B cell (primary cell): Measurements from ENCODE around the gene AHCTF1. TPM values are rescaled to one million over a fixed set of nuclear protein-coding genes. Genes with fewer than 3 reads are reported as not detected.
"Not testable (repeated sequence)": the region's sequence is repeated elsewhere in the genome, so short reads cannot be mapped to it uniquely, and the experiment has no call there.

Source experiments
- ATAC-seq: fragments of 200-7000 bp; cut with Tn5 transposase; one replicate; pipeline ENCODE4 v1.10.0; 2021; ENCODE audit warnings: low read depth, mild to moderate bottlenecking, moderate number of reproducible peaks, moderate library complexity
- CTCF ChIA-PET: fragments of 350-600 bp; sonication (Branson Sonifier 250); formaldehyde crosslinking; loops from one replicate; lab custom pipeline; 2021; ENCODE audit warnings: antibody characterized with exemption, inconsistent platforms; lab: Charles Lee
- POLR2A ChIA-PET: fragments of 350-600 bp; sonication (Branson Sonifier 250); formaldehyde crosslinking; loops from one replicate; lab custom pipeline; 2021; ENCODE audit warnings: antibody characterized with exemption; lab: Charles Lee
- DNase-seq: peaks from one replicate; pipeline ENCODE4 v3.0.0; 2013
- H2AFZ ChIP-seq: 2 replicates; pipeline ENCODE4 v1.6.1; 2012; ENCODE audit warnings: mild to moderate bottlenecking, low read depth, low read length; ENCODE audit not compliant: insufficient read depth, poor library complexity, severe bottlenecking
- H3K27ac ChIP-seq, 2 donors: 1 replicate in 1 of 2; 2 replicates in 1 of 2; pipeline ENCODE4 v1.5.1; 2012 to 2013; ENCODE audit warnings: low read length in 2 of 2, mild to moderate bottlenecking in 2 of 2, moderate library complexity in 1 of 2
- H3K27me3 ChIP-seq, 4 experiments: fragments of 200-600 bp in 1 of 4; sonication (generic) in 1 of 4; replicated peaks in 1 of 4; 1 replicate in 2 of 4; 2 replicates in 2 of 4; pipeline versions ENCODE4 v1.6.1 to v1.7.0; 2013 to 2016; ENCODE audit warnings: low read length in 3 of 4, mild to moderate bottlenecking in 2 of 4, mixed read lengths in 1 of 4, moderate library complexity in 1 of 4; ENCODE audit not compliant: insufficient read depth in 4 of 4, control insufficient read depth in 3 of 4; ENCODE audit errors: control extremely low read depth in 1 of 4
- H3K36me3 ChIP-seq, 2 experiments: replicated peaks in 1 of 2; 1 replicate in 1 of 2; 2 replicates in 1 of 2; pipeline versions ENCODE4 v1.6.1 to v1.7.1; 2013; ENCODE audit warnings: low read length in 1 of 2; ENCODE audit not compliant: insufficient read depth in 2 of 2, control insufficient read depth in 1 of 2; ENCODE audit errors: control extremely low read depth in 1 of 2, extremely low read depth in 1 of 2
- H3K4me1 ChIP-seq, 2 donors: fragments of 200-600 bp in 1 of 2; sonication (generic) in 1 of 2; 1 replicate in 1 of 2; 2 replicates in 1 of 2; pipeline versions ENCODE4 v1.5.1 to v1.6.1; 2013 to 2017; ENCODE audit warnings: low read length in 2 of 2; ENCODE audit not compliant: control insufficient read depth in 2 of 2, insufficient read depth in 2 of 2
- H3K4me2 ChIP-seq: replicated peaks from 2 replicates; pipeline ENCODE3; 2012; ENCODE audit warnings: mild to moderate bottlenecking, low read depth, low read length; ENCODE audit not compliant: poor library complexity, severe bottlenecking
- H3K4me3 ChIP-seq, 5 experiments: fragments of 200-600 bp in 1 of 5; sonication (generic) in 1 of 5; 1 replicate in 3 of 5; 2 replicates in 2 of 5; pipeline versions ENCODE4 v1.5.1 to v1.7.0; 2011 to 2016; ENCODE audit warnings: low read length in 4 of 5, mild to moderate bottlenecking in 4 of 5, low read depth in 2 of 5, control low read depth in 1 of 5, moderate library complexity in 1 of 5; ENCODE audit not compliant: insufficient read depth in 1 of 5; ENCODE audit errors: control extremely low read depth in 1 of 5, extremely low read depth in 1 of 5
- H3K79me2 ChIP-seq: fragments of 200-600 bp; sonication (generic); one replicate; pipeline ENCODE4 v1.6.0; 2016; ENCODE audit warnings: low read length; ENCODE audit not compliant: control insufficient read depth, insufficient read depth
- H3K9ac ChIP-seq: fragments of 200-600 bp; sonication (generic); 2 replicates; pipeline ENCODE4 v1.6.1; 2017; ENCODE audit warnings: mild to moderate bottlenecking, low read length, moderate library complexity
- H3K9me3 ChIP-seq, 3 donors: one replicate each; pipeline versions ENCODE4 v1.6.1 to v1.7.1; 2013; ENCODE audit warnings: low read length in 2 of 3; ENCODE audit not compliant: control insufficient read depth in 2 of 3, insufficient read depth in 1 of 3; ENCODE audit errors: control extremely low read depth in 1 of 3
- H4K20me1 ChIP-seq: 2 replicates; pipeline ENCODE4 v1.6.0; 2012; ENCODE audit warnings: mild to moderate bottlenecking, low read length; ENCODE audit not compliant: insufficient read depth, control insufficient read depth, poor library complexity, severe bottlenecking
- H3K27ac Mint-ChIP-seq: one replicate; pipeline ENCODE4 v1.8.0; 2021; ENCODE audit warnings: mixed read lengths
- H3K27me3 Mint-ChIP-seq: one replicate; pipeline ENCODE4 v1.8.0; 2021; ENCODE audit warnings: mixed read lengths
- H3K4me1 Mint-ChIP-seq: one replicate; pipeline ENCODE4 v1.8.0; 2021; ENCODE audit warnings: mixed read lengths
- H3K4me3 Mint-ChIP-seq: one replicate; pipeline ENCODE4 v1.8.0; 2021; ENCODE audit warnings: mixed read lengths
- H3K9me3 Mint-ChIP-seq: one replicate; pipeline ENCODE4 v1.8.0; 2022; ENCODE audit warnings: mixed read lengths; ENCODE audit not compliant: insufficient read depth
- EZH2 ChIP-seq: IDR thresholded peaks from 2 replicates; pipeline ENCODE4 v1.6.1; 2012; ENCODE audit warnings: borderline replicate concordance, low read depth, mild to moderate bottlenecking, moderate library complexity, low read length; ENCODE audit not compliant: insufficient read depth, poor library complexity, severe bottlenecking
- WGBS: methylation state at CpG from one replicate; pipeline ENCODE4 v1.1.5; 2013; ENCODE audit warnings: missing lambda C conversion rate; ENCODE audit not compliant: insufficient coverage; 5-methylcytosine and 5-hydroxymethylcytosine counted together
- intact Hi-C: fragments of 100-400 bp; cut with micrococcal nuclease; formaldehyde crosslinking; loops from one replicate; pipeline ENCODE4 v1.10.0; 2022
- polyA plus RNA-seq: library from polyadenylated mRNA; depleted of rRNA; stranded (reverse); fragments of >200 nt; gene quantifications from 2 replicates; pipeline ENCODE4 v1.2.3, GENCODE V29; 2012
- total RNA-seq, 2 donors: library from RNA; stranded (reverse); fragments of 120-200 nt in 1 of 2; gene quantifications; 1 replicate in 1 of 2; 2 replicates in 1 of 2; pipeline versions ENCODE4 v1.2.3 to v1.2.4, GENCODE V29; 2013 to 2022
- TF ChIP-seq, protein P1 (sequence below): fragments of 200-600 bp; IDR thresholded peaks from one replicate; pipeline ENCODE4 v1.8.0; 2022; ENCODE audit warnings: antibody characterized with exemption, mild to moderate bottlenecking

Gene AHCTF1
- total and polyA plus RNA-seq, 2 donors (not counting 1 experiment from before 2014, with no cell fraction given), result 8.6 to 34.8 TPM

DNA sequence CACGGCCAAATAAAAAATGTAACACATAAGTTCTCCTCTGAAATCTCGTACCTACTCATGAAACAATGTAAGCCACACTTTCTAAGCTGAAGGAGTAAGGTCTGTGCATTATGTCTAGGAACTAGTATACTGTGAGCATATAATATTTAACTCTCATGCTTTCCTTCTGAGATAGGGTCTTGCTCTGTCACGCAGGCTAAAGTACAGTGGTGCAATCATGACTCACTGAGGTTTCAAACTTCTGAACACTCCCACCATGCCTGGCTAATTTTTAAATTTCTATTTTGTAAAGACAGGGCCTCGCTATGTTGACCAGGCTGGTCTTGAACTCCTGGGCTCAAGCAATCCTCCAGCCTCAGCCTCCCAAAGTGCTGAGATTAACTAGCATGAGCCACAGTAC is 71.3 kb downstream of the AHCTF1 start:
- Mint-ChIP-seq H3K4me1 (no peaks in the 10 kb centered on the region), H3K4me3 (no peak overlapping the region), H3K27me3 (no peaks in the 10 kb centered on the region), H3K9me3 (no peaks in the 10 kb centered on the region), H3K27ac (no peak overlapping the region)
- 100% methylated on average over 1 of the region's 4 CpGs for WGBS
- H3K36me3 ChIP-seq, result peaks cover 21 to 76% of the 10 kb centered on the region in 2 experiments
- ATAC-seq, result no peak
- H3K27me3 ChIP-seq, result no peaks in the 10 kb centered on the region
- H3K4me2 ChIP-seq, result no peak overlapping the region
- H3K79me2 ChIP-seq, result no peaks in the 10 kb centered on the region
- no peaks in the 10 kb centered on the region for H4K20me1 ChIP-seq
- ChIA-PET POLR2A (no interaction called here), CTCF (no interaction called here)
- H3K27ac ChIP-seq, result no peak overlapping the region
- DNase-seq, result no peak
- H3K9me3 ChIP-seq, result no peaks in the 10 kb centered on the region
- H3K4me1 ChIP-seq, result no peaks in the 10 kb centered on the region
- no peak overlapping the region for H2AFZ ChIP-seq
- intact Hi-C loops, result no loop called here
- no peak overlapping the region for H3K4me3 ChIP-seq
- no peak overlapping the region for H3K9ac ChIP-seq
- TF ChIP-seq, protein P1, sequence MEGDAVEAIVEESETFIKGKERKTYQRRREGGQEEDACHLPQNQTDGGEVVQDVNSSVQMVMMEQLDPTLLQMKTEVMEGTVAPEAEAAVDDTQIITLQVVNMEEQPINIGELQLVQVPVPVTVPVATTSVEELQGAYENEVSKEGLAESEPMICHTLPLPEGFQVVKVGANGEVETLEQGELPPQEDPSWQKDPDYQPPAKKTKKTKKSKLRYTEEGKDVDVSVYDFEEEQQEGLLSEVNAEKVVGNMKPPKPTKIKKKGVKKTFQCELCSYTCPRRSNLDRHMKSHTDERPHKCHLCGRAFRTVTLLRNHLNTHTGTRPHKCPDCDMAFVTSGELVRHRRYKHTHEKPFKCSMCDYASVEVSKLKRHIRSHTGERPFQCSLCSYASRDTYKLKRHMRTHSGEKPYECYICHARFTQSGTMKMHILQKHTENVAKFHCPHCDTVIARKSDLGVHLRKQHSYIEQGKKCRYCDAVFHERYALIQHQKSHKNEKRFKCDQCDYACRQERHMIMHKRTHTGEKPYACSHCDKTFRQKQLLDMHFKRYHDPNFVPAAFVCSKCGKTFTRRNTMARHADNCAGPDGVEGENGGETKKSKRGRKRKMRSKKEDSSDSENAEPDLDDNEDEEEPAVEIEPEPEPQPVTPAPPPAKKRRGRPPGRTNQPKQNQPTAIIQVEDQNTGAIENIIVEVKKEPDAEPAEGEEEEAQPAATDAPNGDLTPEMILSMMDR, result no peak
- TF ChIP-seq EZH2, result no peak

DNA sequence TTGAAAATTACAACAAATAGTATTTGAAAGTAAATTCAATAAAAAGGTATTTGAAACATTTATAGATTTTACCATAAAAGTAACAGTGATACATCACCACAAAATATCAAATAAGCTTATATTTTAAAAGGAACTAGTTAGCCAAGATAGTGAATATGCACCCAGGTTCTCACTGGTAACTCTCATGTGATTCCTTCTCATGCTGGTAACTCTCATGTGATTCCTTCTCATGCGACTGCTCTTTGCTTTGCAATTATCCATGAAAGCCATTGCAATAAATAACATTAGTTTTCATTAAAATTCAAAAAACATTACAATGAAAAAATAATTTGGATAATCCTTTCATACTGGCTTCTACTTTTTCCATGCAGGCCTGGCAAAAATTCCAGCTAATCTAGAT is 75.4 kb downstream of the AHCTF1 start:
- no peaks in the 10 kb centered on the region for H4K20me1 ChIP-seq
- Mint-ChIP-seq H3K27me3 (no peaks in the 10 kb centered on the region), H3K4me3 (no peak overlapping the region), H3K4me1 (no peaks in the 10 kb centered on the region), H3K9me3 (no peaks in the 10 kb centered on the region), H3K27ac (no peak overlapping the region)
- H3K4me1 ChIP-seq, result no peaks in the 10 kb centered on the region
- no peaks in the 10 kb centered on the region for H3K79me2 ChIP-seq
- CTCF ChIA-PET, result no interaction called here
- H3K27ac ChIP-seq, result no peak overlapping the region
- POLR2A ChIA-PET, result no interaction called here
- no peak overlapping the region for H3K4me3 ChIP-seq
- TF ChIP-seq, protein P1, result no peak
- no peak for TF ChIP-seq EZH2
- H3K9ac ChIP-seq, result no peak overlapping the region
- no peak overlapping the region for H2AFZ ChIP-seq
- WGBS, result no CpG with 5 or more reads among the region's 1 CpG
- intact Hi-C loops, result no loop called here
- DNase-seq, result no peak
- H3K36me3 ChIP-seq, result peaks cover 32 to 86% of the 10 kb centered on the region in 2 experiments
- no peak for ATAC-seq
- H3K27me3 ChIP-seq, result no peaks in the 10 kb centered on the region
- H3K9me3 ChIP-seq, result no peaks in the 10 kb centered on the region
- H3K4me2 ChIP-seq, result no peak overlapping the region

DNA sequence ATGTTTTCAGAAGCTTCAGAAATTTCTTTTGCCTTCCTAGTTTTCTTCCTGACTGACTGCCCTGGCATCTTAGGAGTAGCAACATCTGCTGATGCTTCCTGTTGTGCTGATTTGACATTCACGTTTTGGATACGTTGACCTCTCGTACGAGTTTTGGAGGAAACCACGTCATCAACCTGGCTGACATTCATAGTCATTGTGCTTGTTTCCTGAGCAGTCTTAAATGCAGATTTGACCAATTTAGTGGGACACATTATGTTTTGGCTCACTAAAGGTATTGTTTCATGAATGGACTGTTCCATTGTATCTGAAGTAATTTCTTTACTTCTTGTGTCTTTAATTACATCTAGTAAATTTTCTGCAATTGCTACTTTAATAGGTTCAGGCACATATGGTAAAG is 81.1 kb downstream of the AHCTF1 start:
- H3K27me3 ChIP-seq, CTCF ChIA-PET: not testable (repeated sequence)
- H3K36me3 ChIP-seq, result peaks cover 18 to 73% of the 10 kb centered on the region in 2 experiments

More for the DNA sequence above, 81.1 kb downstream of the AHCTF1 start:
- H3K9ac ChIP-seq, H3K79me2 ChIP-seq, H3K4me1 ChIP-seq, H3K4me2 ChIP-seq, H3K27ac ChIP-seq, H2AFZ ChIP-seq, H3K4me1 Mint-ChIP-seq, DNase-seq, H3K9me3 Mint-ChIP-seq, H3K9me3 ChIP-seq, H3K4me3 ChIP-seq, H3K27me3 Mint-ChIP-seq, POLR2A ChIA-PET, H4K20me1 ChIP-seq, ATAC-seq, H3K4me3 Mint-ChIP-seq, intact Hi-C loops, H3K27ac Mint-ChIP-seq: not testable (repeated sequence)
- no CpG with 5 or more reads among the region's 5 CpGs for WGBS
